ENCODE results near the gene MYO9A.
"Not testable (repeated sequence)": the region's sequence is repeated elsewhere in the genome, so short reads cannot be mapped to it uniquely, and the experiment has no call there.

Gene MYO9A

DNA sequence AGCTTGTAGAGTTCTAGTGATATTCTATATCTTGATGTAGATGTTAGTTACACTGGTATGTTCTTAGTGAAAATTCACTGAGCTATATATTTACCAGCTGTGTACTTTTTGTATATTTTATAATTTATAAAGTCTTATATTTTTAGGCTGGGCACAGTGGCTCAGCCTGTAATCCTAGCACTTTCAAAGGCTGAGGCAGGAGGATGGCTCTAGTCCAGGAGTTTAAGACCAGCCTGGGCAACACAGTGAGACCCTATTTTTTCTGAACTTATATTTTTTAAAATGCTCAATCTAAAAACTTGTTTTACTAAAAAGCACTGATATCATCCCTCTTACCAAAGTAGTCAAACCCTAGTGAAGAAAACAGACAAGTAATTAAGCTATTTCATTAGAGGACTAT, 5.1 kb downstream of the MYO9A start:
- Histone ChIP-seq H3K4me3 (ENCODE audit: low read depth, low read length) (no peak overlapping the region), H3K27ac (ENCODE audit: low read depth, low read length) (no peak overlapping the region), H3K79me2 (ENCODE audit: control insufficient read depth, insufficient read depth, low read length, unreplicated experiment) (peaks cover 66% of the 10 kb centered on the region), H2AFZ (ENCODE audit: low read length, unreplicated experiment) (no peak overlapping the region), H3K27me3 (ENCODE audit: insufficient read depth, low read length) (no peaks in the 10 kb centered on the region), H3K36me3 (ENCODE audit: insufficient read depth, low read length) (no peaks in the 10 kb centered on the region), H3K4me1 (ENCODE audit: control insufficient read depth, insufficient read depth, low read length, unreplicated experiment) (peaks cover 14% of the 10 kb centered on the region)

DNA sequence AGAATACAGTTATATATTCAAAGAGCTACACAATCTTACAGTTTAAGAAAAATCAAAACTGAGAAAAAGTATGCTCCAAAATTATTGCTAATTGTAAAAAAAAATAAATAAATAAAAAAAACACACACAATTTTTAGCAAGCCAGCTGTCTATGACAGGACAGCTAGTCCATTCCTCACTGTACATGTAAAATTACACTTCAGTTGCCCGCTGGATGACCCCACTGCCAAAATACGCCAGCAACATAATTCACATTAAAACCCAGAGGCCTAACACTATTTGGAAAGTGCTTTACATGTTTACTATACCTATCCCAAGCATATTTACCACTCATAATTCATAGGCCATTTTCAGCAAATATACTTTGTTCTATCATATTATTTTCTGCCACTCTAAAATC, 5.8 kb downstream of the MYO9A start:
- H3K4me3 ChIP-seq (ENCODE audit: low read depth, low read length): no peak overlapping the region
- H2AFZ ChIP-seq (ENCODE audit: low read length, unreplicated experiment): no peak overlapping the region
- H3K27ac ChIP-seq (ENCODE audit: low read depth, low read length): no peak overlapping the region
- H3K36me3 ChIP-seq (ENCODE audit: insufficient read depth, low read length): no peaks in the 10 kb centered on the region
- H3K27me3 ChIP-seq (ENCODE audit: insufficient read depth, low read length): no peaks in the 10 kb centered on the region
- H3K4me1 ChIP-seq (ENCODE audit: control insufficient read depth, insufficient read depth, low read length, unreplicated experiment): peaks cover 14% of the 10 kb centered on the region
- H3K79me2 ChIP-seq (ENCODE audit: control insufficient read depth, insufficient read depth, low read length, unreplicated experiment): peaks cover 67% of the 10 kb centered on the region

DNA sequence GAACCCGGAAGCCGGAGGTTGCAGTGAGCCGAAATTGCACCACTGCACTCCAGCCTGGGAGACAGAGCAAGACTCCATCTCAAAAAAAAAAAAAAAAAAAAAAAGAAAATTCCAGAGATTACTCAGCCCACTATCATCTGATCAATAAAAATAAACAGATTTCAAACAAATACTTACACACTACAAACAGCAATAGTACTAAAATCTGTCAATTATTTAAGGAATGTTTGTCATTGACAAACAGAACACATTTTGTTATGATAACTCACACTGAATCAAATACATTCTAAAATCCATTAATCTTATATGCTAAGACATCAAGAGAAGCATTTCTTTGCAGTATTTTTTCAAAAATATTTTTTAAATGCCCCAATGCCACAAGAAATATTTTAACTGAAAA, 7.6 kb downstream of the MYO9A start:
- H3K4me3 ChIP-seq (ENCODE audit: low read depth, low read length): no peak overlapping the region
- no peak overlapping the region for H3K27ac ChIP-seq (ENCODE audit: low read depth, low read length)
- H2AFZ ChIP-seq (ENCODE audit: low read length, unreplicated experiment): no peak overlapping the region
- H3K79me2 ChIP-seq (ENCODE audit: control insufficient read depth, insufficient read depth, low read length, unreplicated experiment): peaks cover 51% of the 10 kb centered on the region
- H3K27me3 ChIP-seq (ENCODE audit: insufficient read depth, low read length): no peaks in the 10 kb centered on the region
- no peaks in the 10 kb centered on the region for H3K36me3 ChIP-seq (ENCODE audit: insufficient read depth, low read length)
- peaks cover 9% of the 10 kb centered on the region for H3K4me1 ChIP-seq (ENCODE audit: control insufficient read depth, insufficient read depth, low read length, unreplicated experiment)

DNA sequence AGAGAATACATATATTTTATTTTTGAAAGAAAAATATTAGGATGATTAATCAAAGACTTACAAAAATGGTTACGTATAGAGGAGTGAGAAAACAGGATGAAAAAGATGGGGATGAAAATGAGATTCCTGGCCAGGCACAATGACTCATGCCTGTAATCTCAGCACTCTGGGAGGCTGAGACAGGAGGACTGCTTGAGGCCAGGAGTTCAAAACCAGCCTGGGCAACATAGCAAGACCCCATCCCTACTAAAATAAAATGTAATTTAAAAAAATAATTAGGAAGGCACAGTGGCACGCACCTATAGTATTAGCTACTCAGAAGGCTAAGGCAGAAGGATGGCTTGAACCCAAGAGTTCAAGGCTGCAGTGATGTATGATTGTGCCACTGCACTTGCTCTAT, 11.9 kb downstream of the MYO9A start:
- H3K4me3 ChIP-seq (ENCODE audit: low read depth, low read length): no peak overlapping the region
- no peak overlapping the region for H2AFZ ChIP-seq (ENCODE audit: low read length, unreplicated experiment)
- H3K27ac ChIP-seq (ENCODE audit: low read depth, low read length): no peak overlapping the region
- no peaks in the 10 kb centered on the region for H3K36me3 ChIP-seq (ENCODE audit: insufficient read depth, low read length)
- H3K27me3 ChIP-seq (ENCODE audit: insufficient read depth, low read length): no peaks in the 10 kb centered on the region
- peaks cover 21% of the 10 kb centered on the region for H3K79me2 ChIP-seq (ENCODE audit: control insufficient read depth, insufficient read depth, low read length, unreplicated experiment)
- peaks cover 10% of the 10 kb centered on the region for H3K4me1 ChIP-seq (ENCODE audit: control insufficient read depth, insufficient read depth, low read length, unreplicated experiment)

DNA sequence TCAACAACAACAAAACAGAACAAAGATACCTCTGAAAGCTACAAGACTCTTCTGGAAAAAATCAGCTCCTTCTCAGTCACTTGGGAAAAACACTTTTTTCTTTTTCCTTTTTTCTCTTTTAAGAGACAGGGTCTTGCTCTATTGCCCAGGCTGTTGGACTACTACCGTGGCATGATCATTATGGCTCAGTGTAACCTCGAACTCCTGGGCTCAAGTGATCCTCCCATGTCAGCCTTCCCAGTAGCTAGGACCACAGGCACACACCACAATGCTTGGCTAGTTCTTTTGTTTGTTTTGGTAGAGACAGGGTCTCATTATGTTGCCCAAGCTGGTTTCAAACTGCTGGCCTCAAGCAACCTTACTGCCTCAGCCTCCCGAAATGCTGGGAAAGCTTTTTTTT, 12.8 kb downstream of the MYO9A start:
- no peak overlapping the region for H3K27ac ChIP-seq (ENCODE audit: low read depth, low read length)
- H3K36me3 ChIP-seq (ENCODE audit: insufficient read depth, low read length): no peaks in the 10 kb centered on the region
- peaks cover 21% of the 10 kb centered on the region for H3K79me2 ChIP-seq (ENCODE audit: control insufficient read depth, insufficient read depth, low read length, unreplicated experiment)
- H3K27me3 ChIP-seq (ENCODE audit: insufficient read depth, low read length): no peaks in the 10 kb centered on the region
- H3K4me3 ChIP-seq (ENCODE audit: low read depth, low read length): no peak overlapping the region
- peaks cover 6% of the 10 kb centered on the region for H3K4me1 ChIP-seq (ENCODE audit: control insufficient read depth, insufficient read depth, low read length, unreplicated experiment)
- no peak overlapping the region for H2AFZ ChIP-seq (ENCODE audit: low read length, unreplicated experiment)

DNA sequence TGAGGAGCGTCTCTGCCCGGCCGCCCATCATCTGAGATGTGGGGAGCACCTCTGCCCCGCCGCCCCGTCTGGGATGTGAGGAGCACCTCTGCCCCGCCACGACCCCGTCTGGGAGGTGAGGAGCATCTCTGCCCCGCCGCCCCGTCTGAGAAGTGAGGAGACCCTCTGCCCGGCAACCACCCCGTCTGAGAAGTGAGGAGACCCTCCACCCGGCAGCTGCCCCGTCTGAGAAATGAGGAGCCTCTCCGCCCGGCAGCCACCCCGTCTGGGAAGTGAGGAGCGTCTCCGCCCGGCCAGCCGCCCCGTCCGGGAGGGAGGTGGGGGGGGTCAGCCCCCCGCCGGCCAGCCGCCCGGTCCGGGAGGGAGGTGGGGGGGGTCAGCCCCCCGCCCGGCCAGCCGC, 17.4 kb downstream of the MYO9A start:
- H3K4me1 ChIP-seq (ENCODE audit: control insufficient read depth, insufficient read depth, low read length, unreplicated experiment); H3K27me3 ChIP-seq (ENCODE audit: insufficient read depth, low read length); H3K36me3 ChIP-seq (ENCODE audit: insufficient read depth, low read length); H2AFZ ChIP-seq (ENCODE audit: low read length, unreplicated experiment); H3K4me3 ChIP-seq (ENCODE audit: low read depth, low read length); H3K27ac ChIP-seq (ENCODE audit: low read depth, low read length): not testable (repeated sequence)
- H3K79me2 ChIP-seq (ENCODE audit: control insufficient read depth, insufficient read depth, low read length, unreplicated experiment): peaks cover 19% of the 10 kb centered on the region

DNA sequence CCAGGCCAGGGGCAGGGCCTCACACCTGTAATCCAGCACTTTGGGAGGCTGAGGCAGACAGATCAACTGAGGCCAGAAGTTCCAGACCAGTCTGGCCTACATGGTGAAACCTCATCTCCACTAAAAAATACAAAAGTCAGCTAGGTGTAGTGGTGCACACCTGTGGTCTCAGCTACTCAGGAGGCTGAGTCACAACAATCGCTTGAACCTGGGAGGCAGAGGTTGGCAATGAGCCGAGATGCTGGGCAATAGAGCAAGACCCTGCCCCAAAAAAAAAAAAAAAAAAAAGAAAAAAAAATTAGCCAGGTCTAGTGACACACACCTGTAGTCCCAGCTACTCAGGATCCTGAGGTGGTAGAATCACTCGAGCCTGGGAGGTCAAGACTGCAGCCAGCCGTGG, 18.8 kb downstream of the MYO9A start:
- Histone ChIP-seq H3K27ac (ENCODE audit: low read depth, low read length) (no peak overlapping the region), H3K36me3 (ENCODE audit: insufficient read depth, low read length) (no peaks in the 10 kb centered on the region), H3K4me3 (ENCODE audit: low read depth, low read length) (no peak overlapping the region), H2AFZ (ENCODE audit: low read length, unreplicated experiment) (no peak overlapping the region), H3K27me3 (ENCODE audit: insufficient read depth, low read length) (no peaks in the 10 kb centered on the region), H3K4me1 (ENCODE audit: control insufficient read depth, insufficient read depth, low read length, unreplicated experiment) (peaks cover 3% of the 10 kb centered on the region), H3K79me2 (ENCODE audit: control insufficient read depth, insufficient read depth, low read length, unreplicated experiment) (peaks cover 18% of the 10 kb centered on the region)

DNA sequence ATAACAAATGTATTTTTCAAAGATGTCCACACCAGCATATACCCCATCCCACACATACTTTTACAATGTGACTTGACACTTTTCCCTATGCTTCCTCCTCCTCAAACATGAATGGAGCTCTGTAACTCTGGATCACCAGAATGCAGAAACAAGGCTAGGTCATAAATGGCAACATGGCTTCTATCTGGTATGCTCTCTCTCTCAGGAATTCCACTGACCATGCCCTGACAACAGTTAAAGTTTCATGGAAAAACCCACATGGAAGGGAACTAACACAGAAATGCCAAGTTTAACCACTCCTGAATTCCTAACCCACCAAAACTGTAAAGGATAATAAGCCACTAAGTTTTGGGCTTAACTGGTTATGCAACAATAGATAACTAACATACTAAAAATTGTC, 19.9 kb downstream of the MYO9A start:
- Histone ChIP-seq H3K27ac (ENCODE audit: low read depth, low read length) (no peak overlapping the region), H2AFZ (ENCODE audit: low read length, unreplicated experiment) (no peak overlapping the region), H3K36me3 (ENCODE audit: insufficient read depth, low read length) (no peaks in the 10 kb centered on the region), H3K79me2 (ENCODE audit: control insufficient read depth, insufficient read depth, low read length, unreplicated experiment) (peaks cover 14% of the 10 kb centered on the region), H3K27me3 (ENCODE audit: insufficient read depth, low read length) (no peaks in the 10 kb centered on the region), H3K4me3 (ENCODE audit: low read depth, low read length) (no peak overlapping the region), H3K4me1 (ENCODE audit: control insufficient read depth, insufficient read depth, low read length, unreplicated experiment) (peaks cover under 1% of the 10 kb centered on the region)

DNA sequence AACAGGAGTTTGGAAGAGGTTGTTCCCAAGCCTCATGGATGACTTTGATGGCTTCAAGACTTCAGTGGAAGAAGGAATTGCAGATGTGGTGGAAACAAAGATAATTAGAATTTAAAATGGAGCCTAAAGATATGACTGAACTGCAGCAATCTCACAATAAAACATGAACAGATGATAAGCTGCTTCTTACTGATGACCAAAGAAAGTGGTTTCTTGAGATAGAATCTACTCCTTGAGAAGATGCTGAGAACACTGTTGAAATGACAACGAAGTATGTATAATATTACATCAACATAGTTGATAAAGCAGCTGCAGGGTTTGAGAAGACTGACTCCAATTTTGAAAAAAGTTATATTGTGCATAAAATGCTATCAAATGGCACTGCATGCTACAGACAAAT, 21.2 kb downstream of the MYO9A start:
- no peaks in the 10 kb centered on the region for H3K36me3 ChIP-seq (ENCODE audit: insufficient read depth, low read length)
- H3K27me3 ChIP-seq (ENCODE audit: insufficient read depth, low read length): no peaks in the 10 kb centered on the region
- H3K4me1 ChIP-seq (ENCODE audit: control insufficient read depth, insufficient read depth, low read length, unreplicated experiment): no peaks in the 10 kb centered on the region
- H3K79me2 ChIP-seq (ENCODE audit: control insufficient read depth, insufficient read depth, low read length, unreplicated experiment): peaks cover 12% of the 10 kb centered on the region
- no peak overlapping the region for H3K27ac ChIP-seq (ENCODE audit: low read depth, low read length)
- no peak overlapping the region for H2AFZ ChIP-seq (ENCODE audit: low read length, unreplicated experiment)
- no peak overlapping the region for H3K4me3 ChIP-seq (ENCODE audit: low read depth, low read length)

DNA sequence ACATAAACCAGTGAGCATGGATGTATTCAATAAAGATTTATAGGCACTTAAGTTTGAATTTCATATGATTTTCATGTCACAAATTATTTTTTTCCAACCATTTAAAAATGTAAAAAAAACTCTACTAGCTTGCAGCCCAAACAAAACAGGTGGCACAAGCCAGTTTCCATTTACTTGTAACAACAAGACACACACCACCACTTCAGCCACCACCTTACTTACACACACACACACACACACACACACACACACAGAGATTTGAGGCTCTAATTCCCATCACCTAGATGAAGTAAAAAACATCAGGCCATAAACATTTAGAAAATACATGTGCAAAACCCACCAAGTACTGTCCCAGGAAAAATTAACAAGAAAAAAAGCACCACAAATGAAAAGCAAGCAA, 25.3 kb downstream of the MYO9A start:
- Histone ChIP-seq H3K27ac (ENCODE audit: low read depth, low read length) (no peak overlapping the region), H3K4me1 (ENCODE audit: control insufficient read depth, insufficient read depth, low read length, unreplicated experiment) (no peaks in the 10 kb centered on the region), H3K79me2 (ENCODE audit: control insufficient read depth, insufficient read depth, low read length, unreplicated experiment) (peaks cover 8% of the 10 kb centered on the region), H3K27me3 (ENCODE audit: insufficient read depth, low read length) (no peaks in the 10 kb centered on the region), H3K4me3 (ENCODE audit: low read depth, low read length) (no peak overlapping the region), H2AFZ (ENCODE audit: low read length, unreplicated experiment) (no peak overlapping the region), H3K36me3 (ENCODE audit: insufficient read depth, low read length) (no peaks in the 10 kb centered on the region)

DNA sequence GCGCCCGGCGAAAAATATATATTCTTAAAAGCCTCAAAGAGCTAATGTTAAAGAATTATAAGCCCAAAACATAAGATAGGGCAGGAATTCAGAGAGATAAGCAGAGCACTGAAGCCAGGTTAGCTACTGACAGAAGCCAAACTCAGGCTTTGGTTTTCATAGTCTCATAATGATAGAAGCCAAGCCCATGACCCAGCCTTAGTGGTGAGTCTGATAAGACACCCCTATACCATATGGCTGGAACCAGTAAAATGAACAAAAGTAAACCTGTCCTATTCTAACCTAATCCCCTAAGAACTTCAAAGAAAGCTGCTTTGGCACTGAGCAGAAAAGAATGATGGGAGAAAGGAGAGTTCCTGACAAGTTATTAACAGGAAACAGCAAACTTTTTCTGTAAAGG, 25.9 kb downstream of the MYO9A start:
- Histone ChIP-seq H3K36me3 (ENCODE audit: insufficient read depth, low read length) (no peaks in the 10 kb centered on the region), H2AFZ (ENCODE audit: low read length, unreplicated experiment) (no peak overlapping the region), H3K4me1 (ENCODE audit: control insufficient read depth, insufficient read depth, low read length, unreplicated experiment) (no peaks in the 10 kb centered on the region), H3K27ac (ENCODE audit: low read depth, low read length) (no peak overlapping the region), H3K79me2 (ENCODE audit: control insufficient read depth, insufficient read depth, low read length, unreplicated experiment) (peaks cover 5% of the 10 kb centered on the region), H3K27me3 (ENCODE audit: insufficient read depth, low read length) (no peaks in the 10 kb centered on the region), H3K4me3 (ENCODE audit: low read depth, low read length) (no peak overlapping the region)
